PC-9 (cell line): ENCODE data around the gene FXYD7.

Experiments
- CTCF ChIP-seq: fragments of 200-600 bp; sonication (generic); conservative IDR thresholded peaks from 2 replicates; pipeline ENCODE4 v1.6.1; 2017; ENCODE audit warnings: mixed run types, antibody characterized with exemption, mild to moderate bottlenecking, moderate library complexity
- EZH2 ChIP-seq: fragments of 200-600 bp; sonication (generic); IDR thresholded peaks from 2 replicates; pipeline ENCODE4 v1.8.0; 2017; ENCODE audit warnings: antibody characterized with exemption, low read depth

GRCh38 chr19:35155981-35156672 lies 13.1 kb downstream of the FXYD7 start:
- no peak for TF ChIP-seq CTCF
- TF ChIP-seq EZH2: no peak
